GM04503 (cell line): ENCODE data around the gene DMKN.

Experiments
- DNase-seq: peaks from one replicate; pipeline ENCODE4 v3.0.0-alpha.2; 2012; ENCODE audit warnings: low read depth

DMKN gene

GRCh38 chr19:35513628-35514281, at the start of gene DMKN:
DMKN (minus strand) TSS chr19:35513649; CDS start chr19:35513475, 174 bp downstream.
- DNase-seq = peak; percentile 38

- no peak for DNase-seq
Observed at GRCh38 chr19:35562776-35563175, 49.3 kb upstream of the DMKN start.

GRCh38 chr19:35562336-35562735, 48.9 kb upstream of the DMKN start:
- no peak for DNase-seq

- DNase-seq = no peak
Observed at GRCh38 chr19:35561436-35561835, 48.0 kb upstream of the DMKN start.

- no peak for DNase-seq
Observed at GRCh38 chr19:35560677-35561076, 47.2 kb upstream of the DMKN start.

GRCh38 chr19:35560271-35560670, 46.8 kb upstream of the DMKN start:
- DNase-seq = no peak

GRCh38 chr19:35559781-35560180, 46.3 kb upstream of the DMKN start:
- no peak for DNase-seq

- no peak for DNase-seq
Observed at GRCh38 chr19:35559281-35559659, 45.8 kb upstream of the DMKN start.

GRCh38 chr19:35558400-35559280, 45.2 kb upstream of the DMKN start:
- no peak for DNase-seq

GRCh38 chr19:35557539-35558399, 44.3 kb upstream of the DMKN start:
- no peak for DNase-seq

- no peak for DNase-seq
Observed at GRCh38 chr19:35556846-35557538, 43.5 kb upstream of the DMKN start.

GRCh38 chr19:35556025-35556590, 42.7 kb upstream of the DMKN start:
- DNase-seq = no peak

GRCh38 chr19:35555301-35556005, 42.0 kb upstream of the DMKN start:
- no peak for DNase-seq

GRCh38 chr19:35554076-35554475, 40.6 kb upstream of the DMKN start:
- DNase-seq = no peak

GRCh38 chr19:35553385-35554000, 40.0 kb upstream of the DMKN start:
- DNase-seq = no peak

GRCh38 chr19:35552534-35553384, 39.3 kb upstream of the DMKN start:
- no peak for DNase-seq

- no peak for DNase-seq
Observed at GRCh38 chr19:35551091-35551810, 37.8 kb upstream of the DMKN start.

GRCh38 chr19:35549879-35550523, 36.6 kb upstream of the DMKN start:
- no peak for DNase-seq
